ENCODE results near the gene ZNRF1. TPM values are rescaled to one million over a fixed set of nuclear protein-coding genes. Genes with fewer than 3 reads are reported as not detected.

The ZNRF1 gene
- total and polyA plus RNA-seq, 2 of the 4 experiments (the other 2 are of a cell fraction) = 8.2 to 20.7 TPM

GRCh38 chr16:74982256-74982655 is 16.6 kb upstream of the ZNRF1 start:
- no peak overlapping the region for H3K18ac ChIP-seq (ENCODE audit: low read depth, low read length)
- no peak for DNase-seq
- H2BK5ac ChIP-seq (ENCODE audit: low read depth, low read length, poor library complexity, severe bottlenecking) = no peak overlapping the region
- no peak overlapping the region for H2AK5ac ChIP-seq (ENCODE audit: low read depth, low read length)
- no TSS peak for BruUV-seq (replicated peaks)
- H2AK9ac ChIP-seq (replicated peaks; ENCODE audit: low read depth, low read length, poor library complexity) = no peak overlapping the region
- no peaks in the 10 kb centered on the region for H3K36me3 ChIP-seq (ENCODE audit: control insufficient read depth, insufficient read depth, low read length)
- POLR2A ChIA-PET (ENCODE audit: unreplicated experiment) = interaction anchor here (0.5 kb wide), 1 partner anchor 24 kb away, joined by 6 read pairs; no protein-coding TSS in a partner anchor
- H3K4ac ChIP-seq (ENCODE audit: low read depth, low read length) = no peak overlapping the region
- ATAC-seq (ENCODE audit: low read depth) = no peak
- no peak overlapping the region for H2BK20ac ChIP-seq (ENCODE audit: low read depth, low read length)
- no peak overlapping the region for H2BK120ac ChIP-seq (ENCODE audit: low read depth, low read length)
- H3K9ac ChIP-seq (ENCODE audit: low read depth, low read length) = no peak overlapping the region
- WGBS, 2 experiments (ENCODE audit: extremely low coverage in 2 of 2, insufficient read length in 1 of 2) = no CpG with 5 or more reads among the region's 1 CpG
- TF ChIP-seq USF2 (IDR thresholded peaks at IDR 0.05; ENCODE audit: low read depth, low read length) (no peak), SMC3 (IDR thresholded peaks at IDR 0.05; ENCODE audit: low read depth, low read length) (no peak), CEBPB (IDR thresholded peaks at IDR 0.05; ENCODE audit: low read depth, low read length) (no peak), MAZ (IDR thresholded peaks at IDR 0.05; ENCODE audit: borderline replicate concordance, low read depth, low read length) (no peak), ELK1 (IDR thresholded peaks at IDR 0.05; ENCODE audit: borderline replicate concordance, low read depth, low read length) (no peak), CHD1 (IDR thresholded peaks at IDR 0.05; ENCODE audit: low read depth, low read length) (no peak)
- H2AFZ ChIP-seq (replicated peaks; ENCODE audit: low read length, poor library complexity) = no peak overlapping the region
- dilution Hi-C loops (cut with HindIII; ENCODE audit: low sequenced_read_pairs, unreplicated experiment) = no loop called here
- in situ Hi-C loops (cut with MboI; ENCODE audit: low sequenced_read_pairs) = no loop called here
- no peaks in the 10 kb centered on the region for H3K4me1 ChIP-seq (ENCODE audit: control insufficient read depth, insufficient read depth, low read length)
- no peak overlapping the region for H3K14ac ChIP-seq (replicated peaks; ENCODE audit: low read depth, low read length)
- H2BK15ac ChIP-seq (ENCODE audit: low read depth, low read length) = no peak overlapping the region
- H3K9me3 ChIP-seq (ENCODE audit: control insufficient read depth, insufficient read depth, low read length) = no peaks in the 10 kb centered on the region
- H4K91ac ChIP-seq (ENCODE audit: insufficient read depth, low read depth, low read length) = no peak overlapping the region
- no peaks in the 10 kb centered on the region; the same call in 1 of the 2 replicates for H4K20me1 ChIP-seq (ENCODE audit: insufficient read depth, low read length)
- no peak overlapping the region for H3K4me3 ChIP-seq (ENCODE audit: insufficient read depth, low read depth, low read length)
- intact Hi-C loops (cut with micrococcal nuclease) = no loop called here
- H3K56ac ChIP-seq (ENCODE audit: extremely low read depth, insufficient read depth, low read length) = no peak overlapping the region
- no peaks in the 10 kb centered on the region for H3K27me3 ChIP-seq (ENCODE audit: control insufficient read depth, insufficient read depth, low read length)
- no peak overlapping the region for H3K27ac ChIP-seq (ENCODE audit: insufficient read depth, low read length)
- H3K79me1 ChIP-seq (ENCODE audit: low read depth in 1 of 2, low read length in 2 of 2) = peaks cover 20 to 40% of the 10 kb centered on the region in 2 experiments
- H3K9me1 ChIP-seq (ENCODE audit: insufficient read depth, low read length) = peaks cover 7% of the 10 kb centered on the region
- H3K23ac ChIP-seq (ENCODE audit: low read depth, low read length) = no peak overlapping the region
- H3K4me2 ChIP-seq (ENCODE audit: low read depth, low read length) = no peak overlapping the region
- no peak overlapping the region for H4K5ac ChIP-seq (ENCODE audit: low read depth, low read length)
- CTCF ChIA-PET = interaction anchor here (0.6 to 0.9 kb wide), 2 partner anchors 129 to 489 kb away, joined by 3 to 5 read pairs; no protein-coding TSS in a partner anchor
- no peak overlapping the region for H4K8ac ChIP-seq (ENCODE audit: low read depth in 2 of 2, low read length in 2 of 2)
